HEK293 (cell line): ENCODE data around the gene HLF.

Experiments used
- CTCF ChIA-PET: fragments of 350-600 bp; formaldehyde crosslinking; extraction: SDS; loops from one replicate; lab custom pipeline; 2021; ENCODE audit warnings: antibody characterized with exemption; lab: Yijun Ruan, JAX
- POLR2A ChIA-PET: fragments of 300-600 bp; formaldehyde crosslinking; extraction: SDS; loops from one replicate; lab custom pipeline; 2020; ENCODE audit warnings: antibody characterized with exemption, inconsistent platforms; lab: Yijun Ruan, JAX
- H3K27ac ChIP-seq: fragments of 200-500 bp; sonication (Bioruptor generic); 2 replicates; pipeline ENCODE4 v1.5.1; 2014; ENCODE audit warnings: low read depth, low read length, control low read depth, inconsistent platforms; ENCODE audit errors: extremely low read depth
- H3K36me3 ChIP-seq, 2 experiments: fragments of 200-500 bp in 1 of 2; sonication (Bioruptor generic) in 1 of 2; 1 replicate in 1 of 2; 2 replicates in 1 of 2; pipeline ENCODE4 v1.5.1; 2014 to 2017; ENCODE audit warnings: inconsistent platforms in 2 of 2, low read length in 2 of 2; ENCODE audit not compliant: control insufficient read depth in 2 of 2, insufficient read depth in 1 of 2
- H3K4me1 ChIP-seq: fragments of 200-500 bp; sonication (Bioruptor generic); 2 replicates; pipeline ENCODE4 v1.5.1; 2014; ENCODE audit warnings: mild to moderate bottlenecking, low read length, inconsistent platforms; ENCODE audit not compliant: control insufficient read depth, insufficient read depth
- H3K4me3 ChIP-seq: 2 replicates; pipeline ENCODE4 v1.5.1; 2011; ENCODE audit warnings: low read depth, mild to moderate bottlenecking, control low read depth, low read length, moderate library complexity
- H3K9me3 ChIP-seq: fragments of 200-500 bp; sonication (Bioruptor generic); 2 replicates; pipeline ENCODE4 v1.5.1; 2014; ENCODE audit warnings: low read depth, low read length, inconsistent platforms; ENCODE audit not compliant: control insufficient read depth, insufficient read depth
- EGR2 ChIP-seq: fragments of 450-650 bp; formaldehyde crosslinking; IDR thresholded peaks from 2 replicates; pipeline ENCODE4 v1.5.1; 2016; ENCODE audit warnings: low read depth, missing biosample characterization, missing genetic modification characterization
- WT1 ChIP-seq: fragments of 450-650 bp; formaldehyde crosslinking; IDR thresholded peaks from 2 replicates; pipeline ENCODE4 v1.5.1; 2016; ENCODE audit warnings: missing biosample characterization, missing genetic modification characterization
- YY1 ChIP-seq: fragments of 450-650 bp; formaldehyde crosslinking; IDR thresholded peaks from 2 replicates; pipeline ENCODE4 v1.5.1; 2018; ENCODE audit warnings: missing biosample characterization, missing genetic modification characterization
- ZNF112 ChIP-seq: fragments of 450-650 bp; formaldehyde crosslinking; IDR thresholded peaks from 2 replicates; pipeline ENCODE4 v1.5.0; 2017; ENCODE audit warnings: missing biosample characterization, missing genetic modification characterization
- ZNF132 ChIP-seq: fragments of 450-650 bp; formaldehyde crosslinking; IDR thresholded peaks from 2 replicates; pipeline ENCODE4 v1.5.1; 2017; ENCODE audit warnings: missing biosample characterization, missing genetic modification characterization, borderline replicate concordance
- ZNF19 ChIP-seq: fragments of 450-650 bp; formaldehyde crosslinking; IDR thresholded peaks from 2 replicates; pipeline ENCODE4; 2016; ENCODE audit warnings: missing biosample characterization, missing genetic modification characterization, low read depth
- ZNF423 ChIP-seq: fragments of 450-650 bp; formaldehyde crosslinking; IDR thresholded peaks from 2 replicates; pipeline ENCODE4 v1.5.1; 2016; ENCODE audit warnings: missing biosample characterization, missing genetic modification characterization
- ZNF433 ChIP-seq: fragments of 450-650 bp; formaldehyde crosslinking; IDR thresholded peaks from 2 replicates; pipeline ENCODE4 v1.5.1; 2016; ENCODE audit warnings: missing biosample characterization, missing genetic modification characterization, low read depth
- ZNF514 ChIP-seq: fragments of 450-650 bp; formaldehyde crosslinking; IDR thresholded peaks from 2 replicates; pipeline ENCODE4 v1.5.1; 2016; ENCODE audit warnings: missing biosample characterization, missing genetic modification characterization
- ZNF530 ChIP-seq: fragments of 450-650 bp; formaldehyde crosslinking; IDR thresholded peaks from 2 replicates; pipeline ENCODE4 v1.5.1; 2016; ENCODE audit warnings: low read depth, missing biosample characterization, missing genetic modification characterization
- ZNF621 ChIP-seq: fragments of 450-650 bp; formaldehyde crosslinking; IDR thresholded peaks from 2 replicates; pipeline ENCODE4 v1.5.1; 2017; ENCODE audit warnings: missing biosample characterization, missing genetic modification characterization
- ZNF677 ChIP-seq: fragments of 450-650 bp; IDR thresholded peaks from 2 replicates; pipeline ENCODE4 v1.5.0; 2018; ENCODE audit warnings: missing biosample characterization, mild to moderate bottlenecking, missing genetic modification characterization, moderate library complexity
- ZNF791 ChIP-seq: fragments of 450-650 bp; formaldehyde crosslinking; IDR thresholded peaks from 2 replicates; pipeline ENCODE4 v1.5.1; 2016; ENCODE audit warnings: missing biosample characterization, missing genetic modification characterization
- ZSCAN23 ChIP-seq: fragments of 450-650 bp; formaldehyde crosslinking; IDR thresholded peaks from 2 replicates; pipeline ENCODE4 v1.5.1; 2016; ENCODE audit warnings: missing biosample characterization, missing genetic modification characterization
- TF ChIP-seq, protein P1 (sequence below): fragments of 450-650 bp; formaldehyde crosslinking; IDR thresholded peaks from 2 replicates; pipeline ENCODE4 v1.5.1; 2017; ENCODE audit warnings: missing biosample characterization, mild to moderate bottlenecking, missing genetic modification characterization, moderate library complexity
- TF ChIP-seq, protein P2 (sequence below): fragments of 450-650 bp; formaldehyde crosslinking; IDR thresholded peaks from 2 replicates; pipeline ENCODE4 v1.5.1; 2016; ENCODE audit warnings: missing biosample characterization, missing genetic modification characterization
- TF ChIP-seq, protein P3 (sequence below): fragments of 450-650 bp; formaldehyde crosslinking; IDR thresholded peaks from 2 replicates; pipeline ENCODE4 v1.5.1; 2016; ENCODE audit warnings: missing biosample characterization, missing genetic modification characterization
- TF ChIP-seq, protein P4 (sequence below): fragments of 450-650 bp; formaldehyde crosslinking; IDR thresholded peaks from 2 replicates; pipeline ENCODE4 v1.5.1; 2016; ENCODE audit warnings: missing biosample characterization, missing genetic modification characterization
- TF ChIP-seq, protein P5 (sequence below): fragments of 450-650 bp; formaldehyde crosslinking; IDR thresholded peaks from 2 replicates; pipeline ENCODE4 v1.5.1; 2016; ENCODE audit warnings: missing biosample characterization, missing genetic modification characterization
- TF ChIP-seq, protein P6 (sequence below): fragments of 450-650 bp; IDR thresholded peaks from 2 replicates; pipeline ENCODE4 v1.5.1; 2018; ENCODE audit warnings: missing biosample characterization, mild to moderate bottlenecking, missing genetic modification characterization
- TF ChIP-seq, protein P7 (sequence below): sonication (generic); formaldehyde crosslinking; IDR thresholded peaks from 2 replicates; pipeline ENCODE4 v1.8.1; 2022; ENCODE audit warnings: mild to moderate bottlenecking, moderate library complexity, missing genetic modification reagents

Gene HLF

DNA sequence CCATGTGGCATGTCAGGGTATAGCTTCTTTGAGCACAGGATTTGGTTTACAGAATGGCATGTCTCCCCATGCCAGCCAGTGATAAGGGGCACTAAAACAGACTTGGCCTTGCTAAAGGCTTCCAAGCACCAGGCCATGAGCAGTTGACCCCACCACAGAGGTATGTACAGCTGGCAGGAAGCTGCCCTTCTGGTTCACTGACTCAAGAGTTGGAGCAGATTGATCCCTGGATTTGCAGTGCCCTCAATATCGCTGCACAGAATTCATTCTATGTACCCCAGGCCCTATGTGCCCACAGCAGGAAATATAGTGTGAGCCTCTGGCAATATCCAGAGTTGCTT is 24.3 kb downstream of the HLF start (continued):
- TF ChIP-seq, protein P1, sequence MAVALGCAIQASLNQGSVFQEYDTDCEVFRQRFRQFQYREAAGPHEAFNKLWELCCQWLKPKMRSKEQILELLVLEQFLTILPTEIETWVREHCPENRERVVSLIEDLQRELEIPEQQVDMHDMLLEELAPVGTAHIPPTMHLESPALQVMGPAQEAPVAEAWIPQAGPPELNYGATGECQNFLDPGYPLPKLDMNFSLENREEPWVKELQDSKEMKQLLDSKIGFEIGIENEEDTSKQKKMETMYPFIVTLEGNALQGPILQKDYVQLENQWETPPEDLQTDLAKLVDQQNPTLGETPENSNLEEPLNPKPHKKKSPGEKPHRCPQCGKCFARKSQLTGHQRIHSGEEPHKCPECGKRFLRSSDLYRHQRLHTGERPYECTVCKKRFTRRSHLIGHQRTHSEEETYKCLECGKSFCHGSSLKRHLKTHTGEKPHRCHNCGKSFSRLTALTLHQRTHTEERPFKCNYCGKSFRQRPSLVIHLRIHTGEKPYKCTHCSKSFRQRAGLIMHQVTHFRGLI (tag by site-specific recombination), result no peak
- TF ChIP-seq WT1 (tag by site-specific recombination), result no peak
- no peak for TF ChIP-seq ZNF433 (tag by site-specific recombination)

DNA sequence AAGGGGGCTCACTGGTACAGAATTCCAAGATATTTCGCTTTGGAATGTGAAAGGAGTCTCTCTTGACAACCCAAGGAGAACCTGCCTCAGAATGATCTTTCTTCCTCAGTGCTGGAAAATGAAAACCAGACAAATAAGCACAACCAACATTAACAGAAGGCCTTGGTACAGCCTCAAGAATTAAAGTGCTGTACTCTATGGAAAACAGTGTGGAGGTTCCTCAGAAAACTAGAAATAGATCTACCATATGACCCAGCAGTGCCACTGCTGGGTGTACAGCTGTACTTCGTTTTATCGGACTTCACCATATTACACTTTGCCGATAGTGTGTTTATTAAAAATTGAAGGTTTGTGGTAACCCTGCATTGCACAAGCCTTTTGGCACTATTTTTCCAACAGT is 25.2 kb downstream of the HLF start:
- TF ChIP-seq, protein P2, sequence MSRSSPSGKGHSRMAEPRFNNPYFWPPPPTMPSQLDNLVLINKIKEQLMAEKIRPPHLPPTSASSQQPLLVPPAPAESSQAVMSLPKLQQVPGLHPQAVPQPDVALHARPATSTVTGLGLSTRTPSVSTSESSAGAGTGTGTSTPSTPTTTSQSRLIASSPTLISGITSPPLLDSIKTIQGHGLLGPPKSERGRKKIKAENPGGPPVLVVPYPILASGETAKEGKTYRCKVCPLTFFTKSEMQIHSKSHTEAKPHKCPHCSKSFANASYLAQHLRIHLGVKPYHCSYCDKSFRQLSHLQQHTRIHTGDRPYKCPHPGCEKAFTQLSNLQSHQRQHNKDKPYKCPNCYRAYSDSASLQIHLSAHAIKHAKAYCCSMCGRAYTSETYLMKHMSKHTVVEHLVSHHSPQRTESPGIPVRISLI (tag by site-specific recombination), result no peak
- TF ChIP-seq ZNF423 (tag by site-specific recombination), result no peak
- no peak for TF ChIP-seq YY1 (tag by site-specific recombination)
- POLR2A ChIA-PET, result no interaction called here
- CTCF ChIA-PET, result interaction anchor here (0.7 to 1.7 kb wide), 3 partner anchors 38 to 537 kb away, joined by 3 to 4 read pairs (median 4); no protein-coding TSS in a partner anchor
- Histone ChIP-seq H3K4me3 (no peak overlapping the region), H3K4me1 (no peaks in the 10 kb centered on the region), H3K27ac (no peak overlapping the region), H3K9me3 (no peaks in the 10 kb centered on the region; the same call in 1 of the 2 replicates), H3K36me3 (no peaks in the 10 kb centered on the region)

DNA sequence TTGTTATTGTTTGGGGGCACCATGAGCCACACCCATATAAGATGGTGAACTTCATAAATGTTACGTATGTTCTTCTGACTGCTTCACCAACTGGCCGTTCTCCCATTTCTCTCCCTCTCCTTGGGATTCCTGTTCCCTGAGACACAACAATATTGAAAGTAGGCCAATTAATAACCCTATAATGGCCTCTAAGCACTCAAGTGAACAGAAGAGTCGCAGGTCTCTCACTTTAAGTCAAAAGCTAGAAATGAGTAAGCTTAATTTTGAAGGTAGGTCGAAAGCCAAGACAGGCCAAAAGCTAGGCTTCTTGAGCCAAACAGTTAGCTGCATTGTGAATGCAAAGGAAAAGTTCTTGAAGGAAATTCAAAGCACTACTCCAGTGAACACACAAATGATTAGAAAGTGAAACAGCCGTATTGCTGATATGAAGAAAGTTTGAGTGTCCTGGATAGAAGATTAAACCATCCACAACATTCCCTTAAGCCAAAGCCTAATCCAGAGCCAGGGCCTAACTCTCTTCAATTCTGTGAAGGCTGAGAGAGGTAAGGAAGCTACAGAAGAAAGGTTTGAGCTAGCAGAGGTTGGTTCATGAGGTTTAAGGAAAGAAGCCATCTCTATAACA is 25.8 kb downstream of the HLF start:
- Histone ChIP-seq H3K27ac (no peak overlapping the region), H3K36me3 (no peaks in the 10 kb centered on the region), H3K4me3 (no peak overlapping the region), H3K9me3 (no peaks in the 10 kb centered on the region; the same call in 1 of the 2 replicates), H3K4me1 (no peaks in the 10 kb centered on the region)
- ChIA-PET CTCF (interaction anchor here (0.7 to 1.7 kb wide), 4 partner anchors 10 to 537 kb away, joined by 3 to 4 read pairs (median 4); no protein-coding TSS in a partner anchor), POLR2A (no interaction called here)
- TF ChIP-seq, protein P3, sequence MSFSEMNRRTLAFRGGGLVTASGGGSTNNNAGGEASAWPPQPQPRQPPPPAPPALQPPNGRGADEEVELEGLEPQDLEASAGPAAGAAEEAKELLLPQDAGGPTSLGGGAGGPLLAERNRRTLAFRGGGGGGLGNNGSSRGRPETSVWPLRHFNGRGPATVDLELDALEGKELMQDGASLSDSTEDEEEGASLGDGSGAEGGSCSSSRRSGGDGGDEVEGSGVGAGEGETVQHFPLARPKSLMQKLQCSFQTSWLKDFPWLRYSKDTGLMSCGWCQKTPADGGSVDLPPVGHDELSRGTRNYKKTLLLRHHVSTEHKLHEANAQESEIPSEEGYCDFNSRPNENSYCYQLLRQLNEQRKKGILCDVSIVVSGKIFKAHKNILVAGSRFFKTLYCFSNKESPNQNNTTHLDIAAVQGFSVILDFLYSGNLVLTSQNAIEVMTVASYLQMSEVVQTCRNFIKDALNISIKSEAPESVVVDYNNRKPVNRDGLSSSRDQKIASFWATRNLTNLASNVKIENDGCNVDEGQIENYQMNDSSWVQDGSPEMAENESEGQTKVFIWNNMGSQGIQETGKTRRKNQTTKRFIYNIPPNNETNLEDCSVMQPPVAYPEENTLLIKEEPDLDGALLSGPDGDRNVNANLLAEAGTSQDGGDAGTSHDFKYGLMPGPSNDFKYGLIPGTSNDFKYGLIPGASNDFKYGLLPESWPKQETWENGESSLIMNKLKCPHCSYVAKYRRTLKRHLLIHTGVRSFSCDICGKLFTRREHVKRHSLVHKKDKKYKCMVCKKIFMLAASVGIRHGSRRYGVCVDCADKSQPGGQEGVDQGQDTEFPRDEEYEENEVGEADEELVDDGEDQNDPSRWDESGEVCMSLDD (tag by site-specific recombination), result no peak
- TF ChIP-seq ZNF677 (no peak), ZNF132 (tag by site-specific recombination) (no peak), ZNF112 (tag by site-specific recombination) (no peak), ZNF514 (tag by site-specific recombination) (no peak), ZNF19 (tag by site-specific recombination) (no peak), ZNF433 (tag by site-specific recombination) (no peak), ZNF621 (no peak), ZNF791 (tag by site-specific recombination) (no peak), EGR2 (no peak), ZNF530 (no peak), ZSCAN23 (no peak)
- TF ChIP-seq, protein P4, sequence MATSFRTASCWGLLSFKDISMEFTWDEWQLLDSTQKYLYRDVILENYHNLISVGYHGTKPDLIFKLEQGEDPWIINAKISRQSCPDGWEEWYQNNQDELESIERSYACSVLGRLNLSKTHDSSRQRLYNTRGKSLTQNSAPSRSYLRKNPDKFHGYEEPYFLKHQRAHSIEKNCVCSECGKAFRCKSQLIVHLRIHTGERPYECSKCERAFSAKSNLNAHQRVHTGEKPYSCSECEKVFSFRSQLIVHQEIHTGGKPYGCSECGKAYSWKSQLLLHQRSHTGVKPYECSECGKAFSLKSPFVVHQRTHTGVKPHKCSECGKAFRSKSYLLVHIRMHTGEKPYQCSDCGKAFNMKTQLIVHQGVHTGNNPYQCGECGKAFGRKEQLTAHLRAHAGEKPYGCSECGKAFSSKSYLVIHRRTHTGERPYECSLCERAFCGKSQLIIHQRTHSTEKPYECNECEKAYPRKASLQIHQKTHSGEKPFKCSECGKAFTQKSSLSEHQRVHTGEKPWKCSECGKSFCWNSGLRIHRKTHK (tag by site-specific recombination), result no peak
- TF ChIP-seq, protein P5, sequence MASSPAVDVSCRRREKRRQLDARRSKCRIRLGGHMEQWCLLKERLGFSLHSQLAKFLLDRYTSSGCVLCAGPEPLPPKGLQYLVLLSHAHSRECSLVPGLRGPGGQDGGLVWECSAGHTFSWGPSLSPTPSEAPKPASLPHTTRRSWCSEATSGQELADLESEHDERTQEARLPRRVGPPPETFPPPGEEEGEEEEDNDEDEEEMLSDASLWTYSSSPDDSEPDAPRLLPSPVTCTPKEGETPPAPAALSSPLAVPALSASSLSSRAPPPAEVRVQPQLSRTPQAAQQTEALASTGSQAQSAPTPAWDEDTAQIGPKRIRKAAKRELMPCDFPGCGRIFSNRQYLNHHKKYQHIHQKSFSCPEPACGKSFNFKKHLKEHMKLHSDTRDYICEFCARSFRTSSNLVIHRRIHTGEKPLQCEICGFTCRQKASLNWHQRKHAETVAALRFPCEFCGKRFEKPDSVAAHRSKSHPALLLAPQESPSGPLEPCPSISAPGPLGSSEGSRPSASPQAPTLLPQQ (tag by site-specific recombination), result no peak
- TF ChIP-seq, protein P6, sequence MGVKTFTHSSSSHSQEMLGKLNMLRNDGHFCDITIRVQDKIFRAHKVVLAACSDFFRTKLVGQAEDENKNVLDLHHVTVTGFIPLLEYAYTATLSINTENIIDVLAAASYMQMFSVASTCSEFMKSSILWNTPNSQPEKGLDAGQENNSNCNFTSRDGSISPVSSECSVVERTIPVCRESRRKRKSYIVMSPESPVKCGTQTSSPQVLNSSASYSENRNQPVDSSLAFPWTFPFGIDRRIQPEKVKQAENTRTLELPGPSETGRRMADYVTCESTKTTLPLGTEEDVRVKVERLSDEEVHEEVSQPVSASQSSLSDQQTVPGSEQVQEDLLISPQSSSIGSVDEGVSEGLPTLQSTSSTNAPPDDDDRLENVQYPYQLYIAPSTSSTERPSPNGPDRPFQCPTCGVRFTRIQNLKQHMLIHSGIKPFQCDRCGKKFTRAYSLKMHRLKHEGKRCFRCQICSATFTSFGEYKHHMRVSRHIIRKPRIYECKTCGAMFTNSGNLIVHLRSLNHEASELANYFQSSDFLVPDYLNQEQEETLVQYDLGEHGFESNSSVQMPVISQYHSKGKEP, result no peak
- TF ChIP-seq, protein P7, sequence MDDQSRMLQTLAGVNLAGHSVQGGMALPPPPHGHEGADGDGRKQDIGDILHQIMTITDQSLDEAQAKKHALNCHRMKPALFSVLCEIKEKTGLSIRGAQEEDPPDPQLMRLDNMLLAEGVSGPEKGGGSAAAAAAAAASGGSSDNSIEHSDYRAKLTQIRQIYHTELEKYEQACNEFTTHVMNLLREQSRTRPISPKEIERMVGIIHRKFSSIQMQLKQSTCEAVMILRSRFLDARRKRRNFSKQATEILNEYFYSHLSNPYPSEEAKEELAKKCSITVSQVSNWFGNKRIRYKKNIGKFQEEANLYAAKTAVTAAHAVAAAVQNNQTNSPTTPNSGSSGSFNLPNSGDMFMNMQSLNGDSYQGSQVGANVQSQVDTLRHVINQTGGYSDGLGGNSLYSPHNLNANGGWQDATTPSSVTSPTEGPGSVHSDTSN (CRISPR knock-in tag), result no peak
